ENCODE results near the gene GSTP1. TPM values are rescaled to one million over a fixed set of nuclear protein-coding genes. Genes with fewer than 3 reads are reported as not detected.
"Not testable (repeated sequence)": the region's sequence is repeated elsewhere in the genome, so short reads cannot be mapped to it uniquely, and the experiment has no call there.

The GSTP1 gene
- total RNA-seq, 1 experiment from 2014 or later, result 570 TPM

DNA sequence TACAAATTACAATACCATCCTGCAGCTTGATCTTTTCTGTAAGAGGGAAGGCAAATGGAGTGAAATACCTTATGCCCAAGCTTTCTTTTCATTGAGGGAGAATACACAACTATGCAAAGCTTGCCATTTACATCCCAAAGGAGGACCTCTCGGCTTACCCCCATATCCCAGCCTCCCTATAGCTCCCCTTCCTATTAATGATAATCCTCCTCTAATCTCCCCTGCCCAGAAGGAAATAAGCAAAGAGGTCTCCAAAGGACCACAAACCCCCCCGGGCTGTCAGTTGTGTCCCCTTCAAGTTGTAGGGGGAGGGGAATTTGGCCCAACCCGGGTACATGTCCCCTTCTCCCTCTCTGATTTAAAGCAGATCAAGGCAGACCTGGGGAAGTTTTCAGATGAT is 38.3 kb downstream of the GSTP1 start:
- DNase-seq (ENCODE audit: low read depth, low spot score); CTCF ChIA-PET; POLR2A ChIA-PET; H3K36me3 ChIP-seq (ENCODE audit: control insufficient read depth, insufficient read depth, low read length); H3K9me3 ChIP-seq (ENCODE audit: control insufficient read depth, insufficient read depth, low read depth, low read length); BruUV-seq (replicated peaks); intact Hi-C loops (cut with micrococcal nuclease; ENCODE audit: unreplicated experiment); in situ Hi-C loops (cut with HindIII; ENCODE audit: low pct_unique_long_range_greater_than_20kb, low sequenced_read_pairs); H3K4me3 ChIP-seq (ENCODE audit: low read depth in 2 of 2, low read length in 2 of 2); H3K27me3 ChIP-seq (ENCODE audit: control insufficient read depth, insufficient read depth, low read length); H3K4me1 ChIP-seq (ENCODE audit: control insufficient read depth, insufficient read depth, low read length); H3K27ac ChIP-seq (ENCODE audit: low read length); ATAC-seq: not testable (repeated sequence)

DNA sequence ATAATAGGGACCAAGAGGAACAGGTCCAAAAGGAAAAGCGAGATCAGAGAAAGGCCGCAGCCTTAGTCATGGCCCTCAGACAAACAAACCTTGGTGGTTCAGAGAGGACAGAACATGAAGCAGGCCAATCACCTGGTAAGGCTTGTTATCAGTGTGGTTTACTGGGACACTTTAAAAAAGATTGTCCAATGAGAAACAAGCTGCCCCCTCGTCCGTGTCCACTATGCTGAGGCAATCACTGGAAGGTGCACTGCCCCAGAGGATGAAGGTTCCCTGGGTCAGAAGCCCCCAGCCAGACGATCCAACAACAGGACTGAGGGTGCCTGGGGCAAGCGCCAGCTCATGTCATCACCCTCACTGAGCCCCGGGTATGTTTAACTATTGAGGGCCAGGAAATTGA is 39.3 kb downstream of the GSTP1 start:
- DNase-seq (ENCODE audit: low read depth, low spot score); CTCF ChIA-PET; H3K4me3 ChIP-seq (ENCODE audit: low read depth in 2 of 2, low read length in 2 of 2); POLR2A ChIA-PET; H3K27me3 ChIP-seq (ENCODE audit: control insufficient read depth, insufficient read depth, low read length); H3K27ac ChIP-seq (ENCODE audit: low read length); intact Hi-C loops (cut with micrococcal nuclease; ENCODE audit: unreplicated experiment); ATAC-seq; in situ Hi-C loops (cut with HindIII; ENCODE audit: low pct_unique_long_range_greater_than_20kb, low sequenced_read_pairs); H3K4me1 ChIP-seq (ENCODE audit: control insufficient read depth, insufficient read depth, low read length); H3K36me3 ChIP-seq (ENCODE audit: control insufficient read depth, insufficient read depth, low read length); H3K9me3 ChIP-seq (ENCODE audit: control insufficient read depth, insufficient read depth, low read depth, low read length); BruUV-seq (replicated peaks): not testable (repeated sequence)

DNA sequence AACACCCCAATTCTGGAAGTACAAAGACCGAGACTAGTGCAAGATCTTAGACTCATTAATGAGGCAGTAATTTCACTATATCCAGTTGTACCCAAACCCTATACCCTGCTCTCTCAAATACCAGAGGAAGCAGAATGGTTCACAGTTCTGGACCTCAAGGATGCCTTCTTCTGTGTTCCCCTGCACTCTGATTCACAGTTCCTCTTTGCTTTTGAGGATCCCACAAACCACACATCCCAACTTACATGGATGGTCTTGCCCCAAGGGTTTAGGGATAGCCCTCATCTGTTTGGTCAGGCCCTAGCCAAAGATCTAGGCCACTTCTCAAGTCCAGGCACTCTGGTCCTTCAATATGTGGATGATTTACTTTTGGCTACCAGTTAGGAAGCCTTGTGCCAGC is 40.2 kb downstream of the GSTP1 start:
- H3K27me3 ChIP-seq (ENCODE audit: control insufficient read depth, insufficient read depth, low read length); H3K4me3 ChIP-seq (ENCODE audit: low read depth in 2 of 2, low read length in 2 of 2); H3K27ac ChIP-seq (ENCODE audit: low read length); CTCF ChIA-PET; in situ Hi-C loops (cut with HindIII; ENCODE audit: low pct_unique_long_range_greater_than_20kb, low sequenced_read_pairs); DNase-seq (ENCODE audit: low read depth, low spot score); ATAC-seq; H3K36me3 ChIP-seq (ENCODE audit: control insufficient read depth, insufficient read depth, low read length); intact Hi-C loops (cut with micrococcal nuclease; ENCODE audit: unreplicated experiment); H3K4me1 ChIP-seq (ENCODE audit: control insufficient read depth, insufficient read depth, low read length); BruUV-seq (replicated peaks); H3K9me3 ChIP-seq (ENCODE audit: control insufficient read depth, insufficient read depth, low read depth, low read length); POLR2A ChIA-PET: not testable (repeated sequence)

DNA sequence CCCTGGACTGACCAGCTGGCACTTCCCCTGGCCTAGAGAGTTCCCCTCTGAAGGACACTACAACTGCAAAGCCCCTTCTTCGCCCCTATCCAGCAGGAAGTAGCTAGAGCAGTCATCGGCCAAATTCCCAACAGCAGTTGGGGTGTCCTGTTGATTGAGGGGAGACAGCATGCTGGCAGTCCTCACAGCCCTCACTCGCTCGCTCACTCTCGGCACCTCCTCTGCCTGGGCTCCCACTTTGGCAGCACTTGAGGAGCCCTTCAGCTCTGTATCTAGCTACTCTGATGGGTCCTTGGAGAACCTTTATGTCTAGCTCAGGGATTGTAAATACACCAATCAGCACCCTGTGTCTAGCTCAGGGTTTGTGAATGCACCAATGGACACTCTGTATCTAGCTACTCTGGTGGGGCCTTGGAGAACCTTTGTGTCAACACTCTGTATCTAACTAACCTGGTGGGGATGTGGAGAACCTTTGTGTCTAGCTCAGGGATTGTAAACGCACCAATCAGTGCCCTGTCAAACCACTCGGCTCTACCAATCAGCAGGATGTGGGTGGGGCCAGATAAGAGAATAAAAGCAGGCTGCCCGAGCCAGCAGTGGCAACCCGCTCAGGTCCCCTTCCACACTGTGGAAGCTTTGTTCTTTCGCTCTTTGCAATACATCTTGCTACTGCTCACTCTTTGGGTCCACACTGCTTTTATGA is 42.7 kb downstream of the GSTP1 start:
- CTCF ChIA-PET, result interaction anchor here (1.4 kb wide), 1 partner anchor 12 kb away, joined by 5 read pairs; no protein-coding TSS in a partner anchor
- H3K9me3 ChIP-seq (ENCODE audit: control insufficient read depth, insufficient read depth, low read depth, low read length); ATAC-seq; DNase-seq (ENCODE audit: low read depth, low spot score); H3K4me1 ChIP-seq (ENCODE audit: control insufficient read depth, insufficient read depth, low read length); intact Hi-C loops (cut with micrococcal nuclease; ENCODE audit: unreplicated experiment); H3K4me3 ChIP-seq (ENCODE audit: low read depth in 2 of 2, low read length in 2 of 2); H3K27me3 ChIP-seq (ENCODE audit: control insufficient read depth, insufficient read depth, low read length); POLR2A ChIA-PET; BruUV-seq (replicated peaks); H3K36me3 ChIP-seq (ENCODE audit: control insufficient read depth, insufficient read depth, low read length); in situ Hi-C loops (cut with HindIII; ENCODE audit: low pct_unique_long_range_greater_than_20kb, low sequenced_read_pairs); H3K27ac ChIP-seq (ENCODE audit: low read length): not testable (repeated sequence)

DNA sequence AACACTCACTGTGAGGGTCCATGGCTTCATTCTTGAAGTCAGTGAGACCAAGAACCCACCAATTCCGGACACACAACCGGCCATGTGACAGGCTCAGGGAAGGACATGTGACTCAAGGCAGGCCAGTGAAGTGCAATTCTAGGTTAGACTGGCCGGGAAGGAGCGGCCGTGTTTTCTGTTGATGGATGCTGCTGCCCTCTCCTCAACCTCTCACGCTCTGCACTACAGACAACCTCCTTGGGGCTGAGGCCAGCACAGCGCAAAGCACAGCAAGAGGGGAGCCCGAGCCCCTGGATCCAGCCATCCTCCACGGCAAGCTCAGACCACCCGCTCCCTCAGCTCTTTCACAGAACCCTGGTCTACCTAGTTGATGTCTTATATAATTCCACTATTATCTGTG is 43.4 kb downstream of the GSTP1 start:
- H3K9me3 ChIP-seq (ENCODE audit: control insufficient read depth, insufficient read depth, low read depth, low read length), result no peaks in the 10 kb centered on the region
- TF ChIP-seq TCF7L2 (IDR thresholded peaks at IDR 0.05; ENCODE audit: low read depth, low read length) (no peak), POLR2AphosphoS5 (IDR thresholded peaks at IDR 0.05; ENCODE audit: low read depth, low read length) (no peak), SIN3A (IDR thresholded peaks at IDR 0.05; ENCODE audit: borderline replicate concordance, insufficient read depth, low read depth, low read length) (no peak)
- TF ChIP-seq, protein P1, sequence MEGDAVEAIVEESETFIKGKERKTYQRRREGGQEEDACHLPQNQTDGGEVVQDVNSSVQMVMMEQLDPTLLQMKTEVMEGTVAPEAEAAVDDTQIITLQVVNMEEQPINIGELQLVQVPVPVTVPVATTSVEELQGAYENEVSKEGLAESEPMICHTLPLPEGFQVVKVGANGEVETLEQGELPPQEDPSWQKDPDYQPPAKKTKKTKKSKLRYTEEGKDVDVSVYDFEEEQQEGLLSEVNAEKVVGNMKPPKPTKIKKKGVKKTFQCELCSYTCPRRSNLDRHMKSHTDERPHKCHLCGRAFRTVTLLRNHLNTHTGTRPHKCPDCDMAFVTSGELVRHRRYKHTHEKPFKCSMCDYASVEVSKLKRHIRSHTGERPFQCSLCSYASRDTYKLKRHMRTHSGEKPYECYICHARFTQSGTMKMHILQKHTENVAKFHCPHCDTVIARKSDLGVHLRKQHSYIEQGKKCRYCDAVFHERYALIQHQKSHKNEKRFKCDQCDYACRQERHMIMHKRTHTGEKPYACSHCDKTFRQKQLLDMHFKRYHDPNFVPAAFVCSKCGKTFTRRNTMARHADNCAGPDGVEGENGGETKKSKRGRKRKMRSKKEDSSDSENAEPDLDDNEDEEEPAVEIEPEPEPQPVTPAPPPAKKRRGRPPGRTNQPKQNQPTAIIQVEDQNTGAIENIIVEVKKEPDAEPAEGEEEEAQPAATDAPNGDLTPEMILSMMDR (IDR thresholded peaks at IDR 0.05), result no peak
- TF ChIP-seq, protein P2, sequence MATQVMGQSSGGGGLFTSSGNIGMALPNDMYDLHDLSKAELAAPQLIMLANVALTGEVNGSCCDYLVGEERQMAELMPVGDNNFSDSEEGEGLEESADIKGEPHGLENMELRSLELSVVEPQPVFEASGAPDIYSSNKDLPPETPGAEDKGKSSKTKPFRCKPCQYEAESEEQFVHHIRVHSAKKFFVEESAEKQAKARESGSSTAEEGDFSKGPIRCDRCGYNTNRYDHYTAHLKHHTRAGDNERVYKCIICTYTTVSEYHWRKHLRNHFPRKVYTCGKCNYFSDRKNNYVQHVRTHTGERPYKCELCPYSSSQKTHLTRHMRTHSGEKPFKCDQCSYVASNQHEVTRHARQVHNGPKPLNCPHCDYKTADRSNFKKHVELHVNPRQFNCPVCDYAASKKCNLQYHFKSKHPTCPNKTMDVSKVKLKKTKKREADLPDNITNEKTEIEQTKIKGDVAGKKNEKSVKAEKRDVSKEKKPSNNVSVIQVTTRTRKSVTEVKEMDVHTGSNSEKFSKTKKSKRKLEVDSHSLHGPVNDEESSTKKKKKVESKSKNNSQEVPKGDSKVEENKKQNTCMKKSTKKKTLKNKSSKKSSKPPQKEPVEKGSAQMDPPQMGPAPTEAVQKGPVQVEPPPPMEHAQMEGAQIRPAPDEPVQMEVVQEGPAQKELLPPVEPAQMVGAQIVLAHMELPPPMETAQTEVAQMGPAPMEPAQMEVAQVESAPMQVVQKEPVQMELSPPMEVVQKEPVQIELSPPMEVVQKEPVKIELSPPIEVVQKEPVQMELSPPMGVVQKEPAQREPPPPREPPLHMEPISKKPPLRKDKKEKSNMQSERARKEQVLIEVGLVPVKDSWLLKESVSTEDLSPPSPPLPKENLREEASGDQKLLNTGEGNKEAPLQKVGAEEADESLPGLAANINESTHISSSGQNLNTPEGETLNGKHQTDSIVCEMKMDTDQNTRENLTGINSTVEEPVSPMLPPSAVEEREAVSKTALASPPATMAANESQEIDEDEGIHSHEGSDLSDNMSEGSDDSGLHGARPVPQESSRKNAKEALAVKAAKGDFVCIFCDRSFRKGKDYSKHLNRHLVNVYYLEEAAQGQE (IDR thresholded peaks at IDR 0.05; ENCODE audit: insufficient read depth in 1 of 2, low read depth in 2 of 2, low read length in 1 of 2), result no peak
- peaks cover 8% of the 10 kb centered on the region; the same call in 1 of the 2 replicates for H3K4me1 ChIP-seq (ENCODE audit: control insufficient read depth, insufficient read depth, low read length)
- CTCF ChIA-PET, result interaction anchor here (1.4 to 3.8 kb wide), 2 partner anchors 13 to 33 kb away, joined by 5 to 23 read pairs; no protein-coding TSS in a partner anchor
- ATAC-seq, result no peak
- no peak overlapping the region for H3K4me3 ChIP-seq (ENCODE audit: low read depth in 2 of 2, low read length in 2 of 2)
- H3K36me3 ChIP-seq (ENCODE audit: control insufficient read depth, insufficient read depth, low read length), result no peaks in the 10 kb centered on the region
- no peaks in the 10 kb centered on the region for H3K27me3 ChIP-seq (ENCODE audit: control insufficient read depth, insufficient read depth, low read length)
- no peak overlapping the region for H3K27ac ChIP-seq (ENCODE audit: low read length)
- POLR2A ChIA-PET, result no interaction called here
- DNase-seq (ENCODE audit: low read depth, low spot score), result no peak
- no TSS peak for BruUV-seq (replicated peaks)
- intact Hi-C loops (cut with micrococcal nuclease; ENCODE audit: unreplicated experiment) (no loop called here), in situ Hi-C loops (cut with HindIII; ENCODE audit: low pct_unique_long_range_greater_than_20kb, low sequenced_read_pairs) (no loop called here)
